Heart left ventricle (tissue), 16 donors: ENCODE results near the gene TMEM258. TPM values are rescaled to one million over a fixed set of nuclear protein-coding genes. Genes with fewer than 3 reads are reported as not detected.

Experiments used
- ATAC-seq, 4 donors: fragments of 200-7000 bp; cut with Tn5 transposase; one replicate each; pipeline ENCODE4 v1.9.1; 2020 to 2022; ENCODE audit warnings: moderate library complexity in 4 of 4, mild to moderate bottlenecking in 3 of 4, moderate number of reproducible peaks in 1 of 4
- DNase-seq, 5 donors: peaks; one replicate each; pipeline ENCODE4 v3.0.0-alpha.2; 2020
- H3K27ac ChIP-seq, 12 donors: fragments of 200-600 bp; sonication (generic) in 4 of 12; one replicate each; pipeline versions ENCODE4 v1.5.0 to v1.8.0; 2016 to 2022; ENCODE audit warnings: mild to moderate bottlenecking in 2 of 12
- H3K27me3 ChIP-seq, 9 donors: fragments of 200-600 bp; sonication (generic) in 2 of 9; one replicate each; pipeline versions ENCODE4 v1.5.1 to v1.8.0; 2016 to 2022; ENCODE audit warnings: mild to moderate bottlenecking in 3 of 9
- H3K36me3 ChIP-seq, 9 donors: fragments of 200-600 bp; sonication (generic) in 2 of 9; one replicate each; pipeline versions ENCODE4 v1.5.0 to v1.8.0; 2018 to 2022; ENCODE audit warnings: mild to moderate bottlenecking in 2 of 9
- H3K4me1 ChIP-seq, 12 donors: fragments of 200-600 bp; sonication (generic) in 4 of 12; one replicate each; pipeline versions ENCODE4 v1.5.0 to v1.8.0; 2016 to 2022; ENCODE audit warnings: mild to moderate bottlenecking in 3 of 12
- H3K4me3 ChIP-seq, 12 donors: fragments of 200-600 bp; sonication (generic) in 4 of 12; one replicate each; pipeline versions ENCODE4 v1.5.0 to v1.8.0; 2017 to 2022; ENCODE audit warnings: mild to moderate bottlenecking in 9 of 12, moderate library complexity in 4 of 12
- H3K9me3 ChIP-seq, 12 donors: fragments of 200-600 bp; sonication (generic) in 4 of 12; one replicate each; pipeline versions ENCODE4 v1.5.0 to v1.8.0; 2016 to 2022; ENCODE audit warnings: mild to moderate bottlenecking in 1 of 12
- POLR2A ChIP-seq, 2 donors: fragments of 450-650 bp; IDR thresholded peaks; one replicate each; pipeline ENCODE4 v1.6.1; 2017; ENCODE audit warnings: antibody characterized with exemption in 2 of 2, mild to moderate bottlenecking in 2 of 2, moderate library complexity in 2 of 2
- WGBS, 4 donors: extraction: QIAGEN DNeasy Blood & Tissue Kit in 2 of 4; methylation state at CpG; one replicate each; pipeline versions ENCODE4 v1.1.5 to v1.1.7; 2013 to 2018; 5-methylcytosine and 5-hydroxymethylcytosine counted together
- intact Hi-C, 10 donors: fragments of 100-400 bp; cut with DNase I; formaldehyde crosslinking; loops; one replicate each; pipeline versions ENCODE4 v1.11.1 to v1.14.2; 2022
- long read RNA-seq, 3 donors: library from polyadenylated mRNA; unstranded; transcript quantifications; one replicate each; pipeline ENCODE4 v2.0.0, GENCODE V29; 2020 to 2021
- polyA plus RNA-seq, 2 donors: library from polyadenylated mRNA; stranded (reverse); fragments of 200-250 nt; gene quantifications; one replicate each; pipeline ENCODE4 v1.2.3, GENCODE V29; 2013
- total RNA-seq, 9 donors: library from RNA; depleted of rRNA in 2 of 9; stranded (reverse); fragments of >200 nt in 2 of 9; fragmentation: NEBNext Ultra II Directional in 3 of 9; extraction: Animal tissue kit (Norgen Biotek cat#: 25700) in 3 of 9; gene quantifications; one replicate each; pipeline versions ENCODE4 v1.1.0 to v1.2.4, GENCODE V29; 2016 to 2023
- TF ChIP-seq, protein P1 (sequence below), 12 donors: fragments of 200-600 bp; sonication (generic) in 4 of 12; IDR thresholded peaks; one replicate each; pipeline versions ENCODE4 v1.5.0 to v1.8.0; 2018 to 2022; ENCODE audit warnings: antibody characterized with exemption in 12 of 12, mild to moderate bottlenecking in 5 of 12
- donor health status: ischemic (EF 13 %, LVEDD 7.1; RV severe dilation, severe dysfunction).
- donor health status: healthy with polysubstance abuse.
- donor health status: DM: no; HTN: yes; CAD: no.
- donor health status: DM: no; HTN: no; CAD: no.
- donor health status: ischemic (EF 25% LVEDD 6.9; RV normal size, moderate dysfunction).
- donor health status: ischemic (EF 25% LVEDD 5.7; RV mildly dilated, moderate dysfunction).
- donor health status: healthy.
- donor health status: DM: yes; HTN: yes; CAD: no.
- donor health status: ischemic (EF 35%, LVEDD 5.7; RV mildly dilated, moderate dysfunction).
- donor health status: nonischemic (EF 11% LVEDD 7.7; RV severe dilation, severe dysfunction).
- donor health status: DM: yes; HTN: yes; CAD: no.
- donor health status: PGD.
- donor health status: ischemic (EF 29% LVEDD 5.4; RV normal size, mild dysfunction).
- donor health status: nonischemic (EF 23%, LVEDD 6.1; RV moderate dilation, normal function).

TMEM258 gene
- 100 to 1,000 TPM in 7 of 9 donors, 10 to 100 TPM in 2; 48.0 to 129 (median 103) TPM for total RNA-seq
- 100 to 1,000 TPM; 119 to 139 TPM for polyA plus RNA-seq
- long read RNA-seq, donor 1, transcript TMEM258-204 (4 exons, 575 nt): major isoform, 83 of 85 reads
- long read RNA-seq, donor 1, partial matches to known transcripts: 2 of 85 reads
- long read RNA-seq, donor 1, other reads (novel, unspliced or antisense): 0 of 85 reads
- long read RNA-seq, donor 2, transcript TMEM258-204 (4 exons, 575 nt): major isoform, 28 of 34 reads
- long read RNA-seq, donor 2, partial matches to known transcripts: 3 of 34 reads
- long read RNA-seq, donor 2, other reads (novel, unspliced or antisense): 0 of 34 reads
- long read RNA-seq, donor 3, transcript TMEM258-204 (4 exons, 575 nt): major isoform, 92 of 92 reads
- long read RNA-seq, donor 3, partial matches to known transcripts: 0 of 92 reads
- long read RNA-seq, donor 3, other reads (novel, unspliced or antisense): 0 of 92 reads

DNA sequence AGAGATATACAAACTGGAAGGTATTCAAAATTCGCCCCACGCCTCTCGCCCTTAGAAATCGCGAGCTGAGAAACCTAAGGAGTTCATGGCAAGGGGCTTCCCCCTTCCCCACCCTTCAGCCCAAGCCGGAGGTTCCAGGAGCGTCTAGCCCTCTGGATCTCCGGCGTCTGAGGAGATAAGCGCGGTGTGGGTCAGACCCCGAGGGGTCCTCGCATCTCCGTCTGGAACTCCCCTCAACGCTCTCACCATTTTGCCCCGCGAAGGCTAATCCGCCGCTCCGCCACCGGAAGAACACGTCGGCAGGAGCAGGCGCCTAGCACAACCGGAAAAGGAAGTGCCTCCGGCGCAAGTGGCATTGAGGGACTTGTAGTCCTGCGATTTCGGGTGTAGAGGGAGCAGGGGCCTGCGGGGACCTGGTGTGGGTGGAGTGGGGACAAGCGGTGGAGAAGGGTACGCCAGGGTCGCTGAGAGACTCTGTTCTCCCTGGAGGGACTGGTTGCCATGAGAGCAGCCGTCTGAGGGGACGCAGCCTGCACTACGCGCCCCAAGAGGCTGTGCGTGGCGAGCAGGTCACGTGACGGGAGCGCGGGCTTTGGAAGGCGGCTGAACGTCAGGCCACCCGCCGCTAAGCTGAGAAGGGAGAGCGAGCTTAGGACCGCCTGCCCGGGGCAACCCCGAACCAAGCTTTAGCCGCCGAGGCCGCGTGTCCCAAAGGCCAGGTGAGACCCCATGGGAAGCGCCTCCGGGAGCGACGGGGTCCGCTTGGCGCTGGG, at the start of gene TMEM258, which contains the start of gene FEN1:
TSS of gene TMEM258 (minus strand) at position 290 of the 773 bp plus-strand sequence. CDS start at position 249, 41 bp downstream.
TSS of gene FEN1 (plus strand) at position 602 of the 773 bp plus-strand sequence. CDS start 2,451 bp downstream, outside the sequence.
- peak within 1 kb of the TSS; percentile 62 to 92 (median 72) for H3K4me3 ChIP-seq
- H3K36me3 ChIP-seq: peaks cover 0 to 46% (median 33%) of the 10 kb centered on the region in 9 donors
- intact Hi-C loops: loop anchor here in 3 of 10 donors (2.0 to 10.0 kb wide), 3 partner anchors 98 to 582 kb away; partner anchors contain the start of gene FADS3 (in 1 of the 3)
- H3K27me3 ChIP-seq: no peaks in the 10 kb centered on the region
- peak in 1 of 2 donors; percentile 62 for TF ChIP-seq POLR2A (IDR thresholded peaks at IDR 0.05)
- TF ChIP-seq, protein P1, sequence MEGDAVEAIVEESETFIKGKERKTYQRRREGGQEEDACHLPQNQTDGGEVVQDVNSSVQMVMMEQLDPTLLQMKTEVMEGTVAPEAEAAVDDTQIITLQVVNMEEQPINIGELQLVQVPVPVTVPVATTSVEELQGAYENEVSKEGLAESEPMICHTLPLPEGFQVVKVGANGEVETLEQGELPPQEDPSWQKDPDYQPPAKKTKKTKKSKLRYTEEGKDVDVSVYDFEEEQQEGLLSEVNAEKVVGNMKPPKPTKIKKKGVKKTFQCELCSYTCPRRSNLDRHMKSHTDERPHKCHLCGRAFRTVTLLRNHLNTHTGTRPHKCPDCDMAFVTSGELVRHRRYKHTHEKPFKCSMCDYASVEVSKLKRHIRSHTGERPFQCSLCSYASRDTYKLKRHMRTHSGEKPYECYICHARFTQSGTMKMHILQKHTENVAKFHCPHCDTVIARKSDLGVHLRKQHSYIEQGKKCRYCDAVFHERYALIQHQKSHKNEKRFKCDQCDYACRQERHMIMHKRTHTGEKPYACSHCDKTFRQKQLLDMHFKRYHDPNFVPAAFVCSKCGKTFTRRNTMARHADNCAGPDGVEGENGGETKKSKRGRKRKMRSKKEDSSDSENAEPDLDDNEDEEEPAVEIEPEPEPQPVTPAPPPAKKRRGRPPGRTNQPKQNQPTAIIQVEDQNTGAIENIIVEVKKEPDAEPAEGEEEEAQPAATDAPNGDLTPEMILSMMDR (IDR thresholded peaks at IDR 0.05): peak in 2 of 12 donors; percentile 8 to 10
- peaks cover 6 to 26% (median 19%) of the 10 kb centered on the region in 12 donors for H3K4me1 ChIP-seq
- no peaks in the 10 kb centered on the region for H3K9me3 ChIP-seq
- DNase-seq (peak; percentile 89 to 94 (median 93)), ATAC-seq (peak; percentile 88 to 94 (median 93))
- peak within 1 kb of the TSS; percentile 89 to 99 (median 96) for H3K27ac ChIP-seq
- 0 to 1% (median 0%) methylated on average over 45 to 61 of the region's 61 CpGs for WGBS, 4 donors

DNA sequence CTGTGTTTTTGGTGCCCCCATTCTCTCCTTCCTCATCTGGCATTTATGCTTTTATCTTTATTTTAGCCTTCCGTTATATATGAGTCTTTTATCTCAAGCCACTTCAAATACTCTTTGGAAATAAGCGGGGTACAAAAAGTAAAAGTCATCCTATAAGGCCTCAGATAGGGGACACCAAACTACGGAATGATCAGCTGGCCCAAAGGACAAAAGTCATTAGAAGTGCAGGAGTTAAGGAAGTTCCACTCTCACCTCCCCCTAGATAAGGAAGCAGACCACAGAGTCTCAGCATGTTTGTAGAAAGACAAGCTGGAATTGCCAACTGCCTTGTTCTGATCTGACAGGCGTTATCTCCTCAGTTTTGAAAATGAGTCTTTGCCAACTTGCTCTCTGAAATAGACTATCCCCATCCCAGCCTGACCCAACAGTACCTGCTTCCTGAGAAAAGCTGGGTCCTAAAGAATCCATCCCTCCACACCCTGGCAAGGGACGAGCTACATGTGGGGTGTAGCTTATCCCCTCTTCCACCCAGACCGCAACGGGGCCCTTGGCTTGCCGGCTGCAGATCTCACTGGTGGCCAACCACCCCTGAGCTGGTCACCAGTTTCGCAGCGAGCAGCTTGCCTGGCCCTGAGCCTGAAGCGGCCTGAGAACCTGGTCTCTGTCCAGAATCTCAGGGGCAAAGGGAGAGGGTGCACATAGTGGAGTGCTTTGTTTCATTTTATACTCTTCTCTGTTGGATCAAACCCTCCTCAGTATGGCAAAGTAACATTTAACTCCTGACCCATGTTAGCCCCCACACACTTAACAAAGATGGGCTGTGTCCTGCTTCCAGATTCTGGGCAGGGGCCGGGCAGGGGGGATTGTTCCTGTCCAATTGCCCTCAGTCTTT, 49.5 kb upstream of the TMEM258 start:
- peak overlapping the region in 10 of 12 donors; percentile 5 to 79 (median 51) for H3K27ac ChIP-seq
- intact Hi-C loops: no loop called here
- no peak for TF ChIP-seq POLR2A (IDR thresholded peaks at IDR 0.05)
- TF ChIP-seq, protein P1 (IDR thresholded peaks at IDR 0.05): no peak
- peaks cover 0 to 79% (median 48%) of the 10 kb centered on the region in 9 donors for H3K36me3 ChIP-seq
- peak in 3 of 5 donors; percentile 45 to 66 (median 46) for DNase-seq
- H3K27me3 ChIP-seq: no peaks in the 10 kb centered on the region
- peaks cover 0 to 14% (median 2%) of the 10 kb centered on the region in 12 donors for H3K4me1 ChIP-seq
- H3K9me3 ChIP-seq: no peaks in the 10 kb centered on the region
- 53 to 71% (median 65%) methylated on average over 11 to 12 of the region's 12 CpGs for WGBS, 4 donors
- no peak overlapping the region for H3K4me3 ChIP-seq
- ATAC-seq: peak; percentile 71 to 78 (median 75)

DNA sequence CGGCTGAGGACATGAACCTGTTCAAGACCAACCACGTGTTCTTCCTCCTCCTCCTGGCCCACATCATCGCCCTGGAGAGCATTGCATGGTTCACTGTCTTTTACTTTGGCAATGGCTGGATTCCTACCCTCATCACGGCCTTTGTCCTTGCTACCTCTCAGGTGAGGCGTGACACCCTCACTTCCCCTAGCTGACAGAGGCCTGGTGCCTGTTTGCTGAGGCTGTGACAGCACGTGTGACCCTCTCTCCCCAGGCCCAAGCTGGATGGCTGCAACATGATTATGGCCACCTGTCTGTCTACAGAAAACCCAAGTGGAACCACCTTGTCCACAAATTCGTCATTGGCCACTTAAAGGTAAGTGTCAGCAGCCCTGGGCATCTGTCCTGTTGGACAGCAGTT, 48.0 kb upstream of the TMEM258 start:
- Histone ChIP-seq H3K4me3 (no peak overlapping the region), H3K4me1 (peaks cover 0 to 24% (median 8%) of the 10 kb centered on the region in 12 donors), H3K27me3 (no peaks in the 10 kb centered on the region), H3K27ac (no peak overlapping the region), H3K36me3 (peaks cover 0 to 67% (median 48%) of the 10 kb centered on the region in 9 donors), H3K9me3 (no peaks in the 10 kb centered on the region)
- TF ChIP-seq, protein P1 (IDR thresholded peaks at IDR 0.05): no peak
- TF ChIP-seq POLR2A (IDR thresholded peaks at IDR 0.05): no peak
- no peak for ATAC-seq
- peak in 2 of 5 donors; percentile 8 to 12 for DNase-seq
- WGBS, 4 donors: 91 to 96% (median 95%) methylated on average over 7 of the region's 7 CpGs
- intact Hi-C loops: no loop called here
